Parathyroid adenoma (tissue), 2 donors: Measurements from ENCODE around the gene PGM2.
A peak's percentile ranks its signal among the peaks of the same experiment; 100 is the strongest.

ENCODE experiments used
- H2AFZ ChIP-seq: fragments of 300-600 bp; sonication (generic); one replicate; pipeline ENCODE4 v1.7.0; 2017; ENCODE audit warnings: antibody characterized with exemption, mild to moderate bottlenecking
- H3K27ac ChIP-seq: fragments of 300-600 bp; sonication (generic); one replicate; pipeline ENCODE4 v1.7.0; 2017
- H3K27me3 ChIP-seq: fragments of 300-600 bp; sonication (generic); one replicate; pipeline ENCODE4 v1.7.0; 2017; ENCODE audit warnings: low read length; ENCODE audit not compliant: control insufficient read depth, insufficient read depth
- H3K36me3 ChIP-seq: fragments of 300-600 bp; sonication (generic); one replicate; pipeline ENCODE4 v1.7.0; 2017; ENCODE audit warnings: low read length; ENCODE audit not compliant: control insufficient read depth, insufficient read depth
- H3K4me1 ChIP-seq: fragments of 300-600 bp; sonication (generic); one replicate; pipeline ENCODE4 v1.7.0; 2017; ENCODE audit warnings: control low read depth
- H3K4me2 ChIP-seq: fragments of 300-600 bp; sonication (generic); one replicate; pipeline ENCODE4 v1.7.0; 2017; ENCODE audit warnings: low read length
- H3K4me3 ChIP-seq: fragments of 300-600 bp; sonication (generic); one replicate; pipeline ENCODE4 v1.7.0; 2017; ENCODE audit warnings: low read depth, low read length
- H3K79me2 ChIP-seq: fragments of 300-600 bp; sonication (generic); one replicate; pipeline ENCODE4 v1.7.0; 2017; ENCODE audit warnings: control low read depth
- H3K9ac ChIP-seq: fragments of 300-600 bp; sonication (generic); one replicate; pipeline ENCODE4 v1.7.0; 2017; ENCODE audit warnings: mild to moderate bottlenecking
- H3K9me3 ChIP-seq: fragments of 300-600 bp; sonication (generic); one replicate; pipeline ENCODE4 v1.7.0; 2017; ENCODE audit warnings: low read length; ENCODE audit not compliant: control insufficient read depth
- CTCF ChIP-seq: fragments of 300-600 bp; sonication (generic); IDR thresholded peaks from one replicate; pipeline ENCODE4 v1.7.0; 2017; ENCODE audit warnings: antibody characterized with exemption, mild to moderate bottlenecking
- donor health status: primary hyperparathyroidism.

PGM2 gene

GRCh38 chr4:37889849-37890800, 63.6 kb downstream of the PGM2 start:
- Histone ChIP-seq H3K9ac (no peak overlapping the region), H3K27ac (no peak overlapping the region), H3K4me1 (no peaks in the 10 kb centered on the region)

GRCh38 chr4:37890801-37891259, 64.3 kb downstream of the PGM2 start, which contains the start of gene TBC1D1:
TSS of gene TBC1D1 (plus strand) at chr4:37891084. CDS start at chr4:37902096, 11,012 bp downstream.
- no peaks in the 10 kb centered on the region for H3K4me1 ChIP-seq
- H3K4me3 ChIP-seq: peak within 1 kb of the TSS; percentile 59
- peak within 1 kb of the TSS; percentile 94 for H3K4me2 ChIP-seq
- H2AFZ ChIP-seq: peak within 1 kb of the TSS; percentile 73
- H3K79me2 ChIP-seq: no peaks in the 10 kb centered on the region
- H3K27me3 ChIP-seq: no peaks in the 10 kb centered on the region
- H3K9me3 ChIP-seq: no peaks in the 10 kb centered on the region
- H3K9ac ChIP-seq: no peak within 1 kb of the TSS
- no peaks in the 10 kb centered on the region for H3K36me3 ChIP-seq
- TF ChIP-seq CTCF: no peak
- no peak within 1 kb of the TSS for H3K27ac ChIP-seq

More at GRCh38 chr4:37889849-37890800, 63.6 kb downstream of the PGM2 start:
- TF ChIP-seq CTCF: no peak
- H3K4me2 ChIP-seq: peak overlapping the region; percentile 94
- peak overlapping the region; percentile 73 for H2AFZ ChIP-seq
- no peaks in the 10 kb centered on the region for H3K9me3 ChIP-seq
- H3K27me3 ChIP-seq: no peaks in the 10 kb centered on the region
- peak overlapping the region; percentile 59 for H3K4me3 ChIP-seq
- H3K79me2 ChIP-seq: no peaks in the 10 kb centered on the region
- no peaks in the 10 kb centered on the region for H3K36me3 ChIP-seq

GRCh38 chr4:37891260-37892159, 65.0 kb downstream of the PGM2 start:
- H3K36me3 ChIP-seq: no peaks in the 10 kb centered on the region
- H3K27me3 ChIP-seq: no peaks in the 10 kb centered on the region
- H3K4me1 ChIP-seq: no peaks in the 10 kb centered on the region
- peak overlapping the region; percentile 59 for H3K4me3 ChIP-seq
- H3K9me3 ChIP-seq: no peaks in the 10 kb centered on the region
- H2AFZ ChIP-seq: peak overlapping the region; percentile 73
- H3K79me2 ChIP-seq: no peaks in the 10 kb centered on the region
- H3K9ac ChIP-seq: no peak overlapping the region
- TF ChIP-seq CTCF: no peak
- no peak overlapping the region for H3K27ac ChIP-seq
- H3K4me2 ChIP-seq: peak overlapping the region; percentile 94

GRCh38 chr4:37892641-37893040, 66.2 kb downstream of the PGM2 start:
- H3K4me3 ChIP-seq: no peak overlapping the region
- H3K27me3 ChIP-seq: no peaks in the 10 kb centered on the region
- H3K4me1 ChIP-seq: no peaks in the 10 kb centered on the region
- no peak overlapping the region for H3K27ac ChIP-seq
- no peak overlapping the region for H3K4me2 ChIP-seq
- TF ChIP-seq CTCF: no peak
- H3K9ac ChIP-seq: no peak overlapping the region
- H3K79me2 ChIP-seq: no peaks in the 10 kb centered on the region
- H3K36me3 ChIP-seq: no peaks in the 10 kb centered on the region
- no peaks in the 10 kb centered on the region for H3K9me3 ChIP-seq
- H2AFZ ChIP-seq: no peak overlapping the region
